ENCODE data around the gene CHMP1A.

CHMP1A gene

DNA sequence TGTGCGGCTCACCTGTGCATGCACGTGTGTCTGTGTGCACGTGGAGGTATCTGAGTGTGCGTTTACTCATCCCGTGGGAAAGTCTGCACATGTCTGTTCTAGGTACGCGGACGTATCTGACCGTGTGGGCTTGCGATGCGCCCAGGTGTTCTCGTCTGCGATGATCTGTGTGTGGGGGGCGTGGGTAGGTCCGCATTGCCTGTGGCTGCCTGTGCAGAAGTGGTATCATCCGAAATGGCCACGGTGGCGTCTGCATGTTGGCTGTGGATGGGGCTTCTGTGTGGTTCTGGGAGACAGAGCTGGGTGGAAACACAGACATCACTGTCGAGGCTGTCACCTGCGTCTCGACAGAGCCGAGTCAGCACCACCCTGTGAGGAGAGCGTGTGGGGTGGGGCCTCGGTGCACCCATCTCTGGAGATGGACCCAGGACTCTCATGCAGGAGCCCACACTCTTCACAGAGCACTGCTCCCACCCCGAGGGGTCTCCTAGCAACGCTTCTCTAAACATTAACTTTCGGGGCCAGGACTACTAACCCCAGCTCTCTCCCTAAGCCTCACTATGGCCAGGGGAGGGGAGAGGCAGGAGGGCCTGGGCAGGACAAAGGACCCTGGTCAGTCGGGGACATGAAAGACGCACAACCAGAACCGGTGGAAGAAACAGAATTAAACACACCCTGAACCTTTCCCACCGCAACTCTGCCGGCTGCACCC, 35.7 kb downstream of the CHMP1A start:
- DNase-seq = no peak

DNA sequence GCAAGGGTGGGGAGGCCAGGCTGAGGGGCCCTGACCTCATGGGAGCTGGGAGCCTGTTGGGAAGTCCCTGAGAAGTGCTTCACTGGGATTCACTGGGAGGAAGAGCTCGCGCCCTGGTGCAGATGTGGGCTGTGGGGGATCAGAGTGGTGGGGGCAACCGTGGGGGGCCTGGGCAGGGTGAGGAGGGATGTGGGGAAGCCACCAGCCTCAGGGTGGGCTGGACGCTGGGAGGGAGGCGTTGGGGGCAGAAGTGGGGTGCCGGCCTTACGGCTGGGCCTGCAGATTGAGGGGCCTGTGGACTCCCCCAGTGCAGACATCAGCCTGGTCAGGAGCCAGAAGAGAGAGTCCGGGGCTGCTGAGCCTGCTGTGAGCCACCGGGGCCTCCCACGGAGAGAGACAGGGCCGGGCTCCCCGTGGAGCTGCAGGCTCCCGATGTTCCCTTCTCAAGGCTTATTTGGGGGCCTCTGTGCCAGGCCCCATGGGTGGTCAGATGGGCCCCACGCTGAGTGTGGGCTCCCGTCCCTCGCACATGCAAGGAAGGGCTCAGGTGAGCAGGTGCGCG, 36.3 kb downstream of the CHMP1A start:
- DNase-seq = no peak

DNA sequence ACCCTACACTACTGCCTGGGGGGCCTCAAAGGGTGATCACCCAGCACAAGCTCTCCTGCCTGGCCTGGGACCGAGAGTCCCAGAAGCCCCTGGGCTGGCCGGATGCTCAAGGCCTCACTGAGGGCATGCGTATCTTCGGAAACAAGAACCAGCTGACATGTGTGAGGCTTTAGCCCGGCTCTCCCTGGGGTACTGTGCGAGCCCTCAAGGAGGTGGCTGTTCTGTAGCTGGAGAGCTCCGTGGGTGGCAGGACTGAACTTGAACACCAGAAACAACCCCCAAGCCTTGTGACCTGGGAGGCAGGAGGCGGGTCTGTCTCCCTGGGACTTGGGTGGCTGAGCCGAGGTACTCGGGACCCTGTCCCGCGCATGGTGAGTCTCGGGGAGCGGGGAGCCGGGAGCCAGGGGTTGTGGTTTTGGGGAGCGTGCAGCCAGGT, 37.1 kb downstream of the CHMP1A start:
- no peak for DNase-seq

DNA sequence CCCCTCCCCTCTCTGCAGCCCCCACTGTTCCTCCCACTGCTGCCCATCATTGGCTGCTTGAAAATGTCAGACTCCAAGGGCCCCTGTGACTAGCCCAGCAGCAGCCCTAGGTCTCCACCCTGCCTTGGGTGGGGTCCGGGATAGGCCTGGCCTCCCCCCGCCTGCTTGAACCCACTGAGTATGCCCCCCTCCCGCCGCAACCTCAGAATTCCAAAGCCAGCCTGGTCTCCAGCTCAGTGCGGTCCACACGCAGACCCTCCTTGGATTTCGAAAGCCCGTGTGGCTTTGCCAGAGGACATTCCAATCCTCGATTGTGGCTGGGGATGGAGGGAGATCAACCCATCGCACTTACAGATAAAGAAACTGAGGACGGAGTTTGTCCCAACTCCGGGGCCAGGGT, 37.7 kb downstream of the CHMP1A start:
- no peak for DNase-seq

DNA sequence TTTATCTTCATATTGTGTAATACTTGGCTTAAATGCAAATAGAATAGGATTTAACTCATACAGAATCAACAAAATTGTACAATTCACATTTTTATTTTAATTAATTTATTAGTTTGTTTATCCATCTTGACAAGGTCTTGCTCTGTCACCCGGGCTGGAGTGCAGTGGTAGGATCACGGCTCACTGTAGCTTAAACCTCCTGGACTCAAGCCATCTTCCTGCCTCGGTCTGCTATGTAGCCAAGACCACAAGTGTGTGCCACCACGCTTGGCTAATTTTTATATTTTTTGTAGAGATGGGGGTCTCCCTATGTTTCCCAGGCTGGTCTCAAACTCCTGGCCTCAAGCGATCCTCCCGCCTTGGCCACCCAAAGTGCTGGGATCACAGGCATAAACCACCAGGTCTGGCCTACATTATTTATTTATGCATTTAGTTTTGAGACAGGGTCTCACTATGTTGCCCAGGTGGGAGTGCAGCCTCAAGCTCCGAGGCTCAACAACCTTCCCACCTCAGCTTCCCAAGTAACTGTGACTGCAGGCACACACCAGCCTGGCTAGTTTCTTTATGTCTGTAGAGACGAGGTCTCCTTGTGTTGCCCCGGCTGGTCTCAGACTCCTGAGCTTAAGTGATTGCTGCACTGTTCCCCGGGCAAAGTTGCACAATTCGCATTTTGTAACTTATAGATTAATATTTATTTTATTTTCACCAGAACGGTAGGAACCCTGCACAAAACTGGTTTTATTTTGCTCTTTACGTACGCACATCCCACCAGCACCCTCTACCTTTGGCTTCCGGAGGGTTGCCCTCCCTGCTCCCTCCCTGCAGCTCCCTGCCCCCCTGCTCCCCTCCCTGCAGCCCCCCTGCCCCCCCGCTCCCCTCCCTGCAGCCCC, 39.2 kb downstream of the CHMP1A start:
- DNase-seq = no peak

DNA sequence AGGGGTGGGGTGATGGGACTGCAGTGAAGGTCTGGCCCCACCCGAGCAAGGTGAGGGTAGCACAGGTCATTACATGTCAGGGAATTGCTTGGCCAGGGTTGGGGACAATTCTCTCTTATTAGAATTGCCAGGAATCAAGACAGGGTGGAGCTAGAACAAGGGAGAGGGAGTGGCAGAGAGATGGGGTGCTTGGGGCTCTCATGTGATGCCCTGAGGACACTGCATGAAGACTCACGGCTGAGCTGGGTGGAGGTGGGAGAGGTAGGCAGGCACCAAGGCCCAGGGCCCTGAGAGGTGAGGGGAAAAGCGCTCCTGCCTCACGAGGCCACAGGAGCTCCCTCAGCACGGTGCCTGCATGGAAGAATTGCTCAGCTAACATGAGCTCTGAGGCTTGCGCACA, 40.5 kb downstream of the CHMP1A start:
- no peak for DNase-seq

DNA sequence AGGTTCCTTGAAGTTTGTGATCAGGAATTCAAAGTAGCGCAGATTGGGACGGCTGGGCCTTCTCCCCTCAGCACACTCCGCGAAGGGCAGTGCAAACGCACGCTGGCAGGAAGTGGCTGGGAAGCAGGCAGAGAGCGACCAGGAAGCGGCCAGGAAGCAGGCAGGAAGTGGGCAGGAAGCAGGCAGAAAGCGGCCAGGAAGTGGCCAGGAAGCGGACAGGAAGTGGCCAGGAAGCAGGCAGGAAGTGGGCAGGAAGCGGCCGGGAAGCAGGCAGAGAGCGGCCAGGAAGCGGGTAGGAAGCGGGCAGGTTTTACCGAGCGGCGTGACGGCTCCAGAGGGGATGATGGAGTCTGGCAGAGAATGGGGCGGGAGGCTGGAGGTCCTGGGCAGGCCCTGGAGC, 40.9 kb downstream of the CHMP1A start:
- DNase-seq = no peak

DNA sequence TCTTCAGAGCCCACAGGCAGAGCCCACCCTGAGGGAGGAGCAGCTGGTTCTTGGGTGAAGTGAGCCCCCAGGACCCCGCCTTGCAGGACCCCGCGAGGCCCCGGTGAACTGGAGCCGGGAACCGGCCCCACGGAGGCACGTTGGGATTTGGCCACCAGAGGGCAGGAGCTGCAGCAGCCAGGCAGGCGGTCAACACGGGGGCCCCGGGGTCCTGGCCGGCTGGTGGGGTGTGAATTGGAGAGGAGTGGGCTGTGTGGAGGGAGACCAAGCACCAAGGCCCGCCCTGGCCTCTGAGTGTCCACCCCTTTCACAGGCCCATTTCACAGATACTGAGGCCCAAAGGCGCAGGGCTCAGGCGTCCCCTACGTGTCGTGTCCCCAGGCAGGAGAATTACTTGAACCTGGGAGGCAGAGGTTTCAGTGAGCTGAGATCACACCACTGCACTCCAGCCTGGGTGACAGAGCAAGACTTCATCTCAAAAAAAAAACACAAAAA, 41.9 kb downstream of the CHMP1A start:
- DNase-seq = no peak

DNA sequence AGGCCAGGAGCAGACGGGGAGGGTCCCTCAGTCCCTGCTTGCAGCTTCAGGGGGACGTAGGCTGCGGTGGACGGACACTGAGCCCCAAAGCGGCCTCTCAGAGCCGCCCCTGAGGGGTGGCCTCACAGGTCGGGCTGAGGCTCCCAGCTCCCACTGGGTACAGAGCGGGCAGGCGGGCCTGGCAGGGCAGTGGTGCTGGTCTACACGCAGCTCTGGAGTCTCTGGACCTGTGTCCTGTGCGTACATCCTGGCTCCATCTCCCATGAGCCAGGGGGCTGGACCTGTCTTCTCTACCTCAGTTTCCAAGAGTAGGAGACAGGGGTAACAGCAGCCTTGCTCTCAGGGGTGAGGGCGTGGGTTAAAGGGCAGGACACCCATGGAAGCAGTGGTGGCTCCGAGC, 42.3 kb downstream of the CHMP1A start:
- no peak for DNase-seq

DNA sequence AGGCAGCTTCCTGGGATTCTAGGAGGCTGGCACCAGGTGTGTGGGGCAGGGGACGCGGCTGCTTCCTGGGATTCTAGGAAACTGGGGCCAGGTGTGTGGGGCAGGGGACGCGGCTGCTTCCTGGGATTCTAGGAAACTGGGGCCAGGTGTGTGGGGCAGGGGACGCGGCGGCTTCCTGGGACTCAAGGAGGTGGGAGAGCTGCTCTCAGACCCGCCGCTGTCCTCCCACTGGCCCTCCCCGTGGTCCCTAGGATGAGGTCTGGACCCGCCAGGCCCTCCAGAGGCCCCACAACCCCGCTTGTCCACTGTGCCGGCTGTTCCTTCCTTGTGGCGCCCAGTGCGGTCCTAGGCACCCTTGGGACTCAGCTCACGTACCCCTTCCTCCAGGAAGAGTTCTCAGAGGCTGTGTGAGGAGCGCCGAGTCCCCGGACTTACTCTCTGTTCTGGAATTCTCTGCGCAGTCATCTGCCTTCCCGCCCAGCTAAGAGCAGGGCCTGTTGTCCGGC, 43.5 kb downstream of the CHMP1A start:
- DNase-seq = no peak

DNA sequence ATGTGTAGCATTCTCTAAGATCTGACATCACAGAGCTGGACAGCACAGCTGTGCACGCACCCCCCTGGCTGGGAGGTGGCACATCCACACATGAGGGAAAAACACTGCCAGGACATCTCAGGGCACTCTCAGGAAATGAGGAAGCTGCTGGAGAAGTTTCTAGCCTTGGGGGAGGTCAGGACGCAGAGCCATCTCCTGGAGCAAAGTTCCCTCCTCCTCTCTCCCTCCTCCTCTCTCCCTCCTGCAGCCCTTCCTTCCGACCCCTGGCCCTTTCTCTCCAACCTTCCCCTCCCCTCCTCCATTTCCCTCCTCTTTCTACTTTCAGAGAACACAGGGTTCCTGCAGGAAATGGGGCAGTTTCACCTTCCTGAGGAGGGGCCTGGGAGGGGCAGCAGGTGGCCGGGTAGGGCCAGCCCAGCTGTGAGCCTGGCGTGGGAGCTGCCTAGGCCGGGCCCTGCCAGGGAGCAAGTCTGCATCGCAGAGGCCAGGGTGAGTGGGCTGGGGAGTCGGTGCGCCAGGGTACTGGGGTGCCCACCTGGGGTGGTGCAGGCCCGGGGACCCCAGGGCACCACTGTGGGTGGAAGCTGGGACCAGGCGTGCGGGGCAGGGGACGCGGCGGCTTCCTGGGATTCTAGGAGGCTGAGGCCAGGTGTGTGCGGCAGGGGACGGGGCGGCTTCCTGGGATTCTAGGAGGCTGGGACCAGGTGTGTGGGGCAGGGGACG, 44.1 kb downstream of the CHMP1A start, which contains the start of gene DPEP1:
Gene DPEP1, plus strand, starts transcription at position 412 of the 723 bp plus-strand sequence. CDS start 16,769 bp downstream, outside the sequence.
- DNase-seq = no peak

DNA sequence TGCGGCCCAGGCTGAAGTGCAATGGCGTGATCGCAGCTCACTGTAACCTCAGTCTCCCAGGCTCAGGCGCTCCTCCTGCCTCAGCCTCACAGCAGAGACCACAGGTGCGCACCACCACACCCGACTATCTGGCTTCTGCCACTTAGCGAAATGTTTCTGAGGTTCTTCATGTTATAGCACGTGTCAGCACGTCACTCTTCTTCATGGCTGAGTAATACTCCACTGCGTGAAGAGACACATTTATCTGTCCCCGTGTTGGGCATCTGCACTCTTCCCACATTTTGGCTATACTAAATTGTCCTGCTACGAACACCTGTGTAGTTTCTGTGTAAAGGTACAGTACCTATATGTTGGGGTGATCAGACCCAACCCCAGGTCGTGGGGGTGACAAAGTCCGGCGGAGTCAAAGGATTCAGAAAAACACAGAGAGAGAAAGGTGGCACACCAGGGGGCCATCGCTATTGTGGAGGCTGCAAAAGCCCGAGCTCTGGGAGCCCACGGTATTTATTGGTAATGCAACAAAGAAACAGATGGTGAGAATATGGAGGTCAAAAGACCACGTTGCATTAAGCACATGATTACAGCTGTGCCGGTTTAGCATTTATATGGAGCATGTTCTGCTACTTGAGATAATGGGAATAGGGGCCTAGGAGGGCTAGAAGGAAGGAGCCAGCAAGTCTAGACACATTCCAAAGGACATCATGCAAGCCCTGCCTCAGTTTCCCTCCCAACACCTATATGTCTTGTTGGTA, 44.9 kb downstream of the CHMP1A start:
- DNase-seq = no peak

DNA sequence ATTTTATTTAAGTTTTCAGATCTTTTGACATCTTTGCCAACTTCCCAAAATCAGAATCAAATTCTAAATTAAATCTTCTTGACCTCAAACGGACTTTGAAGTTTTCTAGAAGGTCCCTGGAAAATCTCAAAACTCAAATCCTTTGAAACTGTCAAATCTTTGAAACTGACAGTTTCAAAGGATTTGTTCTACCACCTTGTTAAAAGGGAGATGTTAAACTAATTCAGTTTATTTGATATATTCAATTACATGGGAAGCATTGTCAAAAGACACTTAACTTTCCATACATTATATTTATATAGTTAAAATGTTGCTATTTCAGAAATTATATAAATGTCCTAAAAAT, 47.4 kb downstream of the CHMP1A start:
- no peak for DNase-seq

DNA sequence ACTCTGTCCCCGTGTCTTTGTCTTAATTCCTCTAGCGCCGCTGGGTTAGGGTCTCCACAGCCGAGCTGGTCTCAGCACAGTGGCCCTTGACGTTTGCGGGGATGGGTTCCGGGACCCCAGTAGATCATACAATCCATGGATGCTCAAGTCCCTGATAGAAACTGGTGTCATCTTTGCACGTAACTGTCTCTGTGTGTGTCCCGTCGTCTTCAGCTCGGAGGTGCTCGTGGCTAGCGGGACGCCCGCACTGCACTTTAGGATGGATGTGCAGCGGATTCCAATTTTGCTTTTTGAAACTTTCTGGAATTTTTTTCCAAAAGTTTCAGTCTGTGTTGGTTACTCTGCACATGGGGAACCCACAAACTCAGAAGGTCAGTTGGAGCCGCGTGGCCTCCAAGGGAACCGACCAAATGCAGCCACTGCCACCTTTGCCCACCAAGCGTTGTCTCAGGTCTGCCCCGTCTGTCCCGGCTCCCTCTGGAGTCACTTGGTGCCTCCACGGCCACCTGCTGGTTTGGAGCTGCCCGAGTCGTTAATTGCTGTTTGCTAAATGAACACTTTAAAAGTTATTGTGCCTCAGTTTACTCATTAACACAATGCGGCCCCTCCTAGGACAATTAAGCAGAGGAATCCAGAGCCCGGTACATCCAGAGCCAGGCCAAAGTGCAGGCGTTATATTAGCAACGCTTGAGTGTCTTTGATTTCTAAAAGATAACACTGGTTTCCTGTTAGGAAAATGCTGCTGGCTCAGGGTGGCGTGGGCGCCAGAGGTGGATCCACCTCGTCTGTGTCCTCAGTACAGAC, 49.4 kb downstream of the CHMP1A start:
- DNase-seq = no peak

DNA sequence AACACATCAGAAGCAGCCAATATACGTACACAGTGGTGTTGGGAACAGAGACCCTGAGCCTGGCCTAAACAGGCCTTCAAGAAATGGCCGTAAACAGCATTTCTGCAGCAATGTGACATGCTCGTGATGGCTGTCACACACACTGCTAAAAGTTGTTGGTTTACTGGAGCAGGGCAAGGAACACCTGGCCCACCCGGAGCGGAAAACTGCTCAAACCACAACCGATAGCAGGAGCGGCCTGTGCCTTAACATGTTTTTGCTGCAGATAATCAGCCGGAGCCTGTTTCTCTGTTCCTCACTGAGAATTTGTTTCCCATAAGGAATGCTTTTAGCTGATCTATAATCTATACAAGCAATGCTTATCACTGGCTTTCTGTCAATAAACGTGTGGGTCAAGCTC, 50.1 kb downstream of the CHMP1A start:
- no peak for DNase-seq

DNA sequence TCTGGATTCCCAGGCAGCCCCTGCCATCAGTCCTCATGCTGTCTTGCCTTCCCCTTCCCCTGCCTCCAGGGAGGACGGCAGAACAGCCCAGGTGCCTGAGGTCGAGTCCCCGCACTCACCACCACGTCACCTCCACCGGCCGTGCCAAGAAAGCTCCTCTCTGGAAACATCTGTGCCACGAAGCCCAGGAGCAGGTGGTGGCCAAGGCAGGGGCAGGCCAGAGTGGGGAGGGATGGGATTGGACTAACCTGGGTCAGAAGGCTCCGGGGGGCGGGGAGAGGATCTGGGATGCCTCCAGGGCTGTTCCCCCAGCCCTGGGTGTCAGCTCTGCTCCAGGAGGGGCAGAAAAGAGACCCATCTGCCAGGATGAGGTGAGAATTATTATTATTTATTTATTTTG, 51.5 kb downstream of the CHMP1A start:
- no peak for DNase-seq

DNA sequence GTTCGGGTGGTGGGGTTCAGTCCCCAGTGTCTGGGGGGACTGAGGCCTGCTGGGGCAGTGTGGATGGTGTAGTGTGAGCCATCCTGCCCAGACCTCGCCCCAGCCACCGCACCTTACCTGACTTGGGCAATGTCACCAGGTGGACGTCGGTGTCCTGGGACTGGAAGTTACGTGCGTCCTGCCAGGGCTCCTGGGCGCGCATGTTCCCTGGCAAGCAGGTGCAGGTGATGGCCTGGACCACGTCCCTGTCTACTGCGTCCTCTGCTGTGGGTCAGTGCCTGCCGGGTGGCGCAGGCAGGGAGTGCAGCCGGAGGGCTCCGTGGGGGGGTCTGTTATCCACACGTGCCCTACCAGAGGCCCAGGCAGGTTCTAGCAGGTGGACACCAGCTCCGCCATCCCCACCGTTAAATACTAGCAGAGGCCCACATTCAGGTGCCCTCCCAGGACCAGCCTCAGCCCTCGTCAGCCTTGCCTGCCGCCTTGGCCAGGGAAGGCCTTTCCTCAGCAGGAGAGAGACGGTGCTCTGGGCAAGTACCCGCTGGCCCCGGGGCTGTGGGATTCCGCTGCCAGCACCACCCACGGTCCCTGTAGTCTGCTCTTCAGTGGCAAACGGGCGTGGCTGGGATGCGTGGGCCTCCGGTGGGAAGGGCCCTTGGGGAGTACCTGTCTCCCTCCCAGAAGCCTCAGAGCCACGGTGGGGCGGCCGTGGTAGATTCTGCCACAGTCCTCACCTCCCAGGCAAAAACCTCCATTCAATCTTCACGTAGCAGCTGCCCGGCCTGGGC, 52.1 kb downstream of the CHMP1A start:
- DNase-seq = no peak

DNA sequence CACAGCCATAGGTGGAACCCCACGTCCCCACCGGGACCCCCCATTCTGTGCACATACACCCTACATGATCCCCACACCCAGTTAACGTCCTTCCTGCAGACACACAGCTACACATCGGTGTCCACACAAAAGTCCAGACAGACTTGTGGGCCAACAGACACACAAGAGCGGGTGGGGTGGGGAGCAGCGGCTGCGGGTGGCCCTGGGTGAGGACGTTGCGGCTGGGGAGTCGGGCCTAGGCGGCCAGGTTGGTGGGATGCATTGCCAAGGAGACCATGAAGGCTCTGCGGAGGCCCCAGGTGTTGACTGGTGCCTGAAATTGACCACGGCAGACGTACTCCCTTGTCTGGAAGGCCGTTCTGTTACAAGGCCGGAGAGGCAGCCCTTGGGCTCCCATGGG, 52.7 kb downstream of the CHMP1A start:
- DNase-seq = no peak

DNA sequence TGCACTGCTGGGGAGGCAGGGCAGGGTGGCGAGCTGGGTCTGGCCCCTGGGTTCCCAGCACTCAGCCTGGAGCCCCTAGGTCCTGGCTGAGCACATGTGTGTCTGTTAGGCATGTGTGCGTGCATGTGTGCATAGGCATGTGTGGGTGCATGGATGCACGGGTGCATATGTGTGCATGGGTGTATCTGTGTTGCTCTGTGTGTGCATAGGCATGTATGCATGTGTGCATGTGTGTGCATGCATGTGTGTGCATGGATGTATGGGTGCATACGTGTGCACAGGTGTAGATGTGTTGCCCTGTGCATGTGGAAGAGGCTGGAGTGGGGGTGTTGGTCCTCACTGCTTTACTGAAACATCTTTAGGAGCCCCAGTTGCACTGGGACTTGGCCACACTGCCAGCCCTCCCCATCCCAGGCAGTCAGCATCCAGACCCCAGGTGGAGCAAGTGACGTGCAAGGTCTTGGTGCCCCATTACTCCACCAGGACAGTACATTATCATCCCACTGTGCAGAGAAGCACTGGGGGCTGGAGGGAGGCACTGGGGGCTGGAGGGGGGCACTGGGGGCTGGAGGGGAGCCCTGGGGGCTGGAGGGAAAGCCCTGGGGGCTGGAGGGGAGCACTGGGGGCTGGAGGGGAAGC, 54.4 kb downstream of the CHMP1A start:
- DNase-seq = no peak

Measured in NCI-H2171 (cell line).